HepG2 (cell line): ENCODE data around the gene GEMIN4. TPM values are rescaled to one million over a fixed set of nuclear protein-coding genes. Genes with fewer than 3 reads are reported as not detected.

Source experiments
- ATAD3A ChIP-seq: sonication (generic); formaldehyde crosslinking; IDR thresholded peaks from 2 replicates; pipeline ENCODE4 v1.4.0; 2020; ENCODE audit warnings: missing genetic modification reagents
- CREM ChIP-seq, 2 experiments: sonication (generic) in 1 of 2; formaldehyde crosslinking in 1 of 2; IDR thresholded peaks; 2 replicates each; pipeline versions ENCODE4 v1.4.0 to v1.6.1; 2016 to 2020; ENCODE audit warnings: antibody characterized with exemption in 1 of 2, mild to moderate bottlenecking in 1 of 2, missing genetic modification reagents in 1 of 2
- MIER3 ChIP-seq: IDR thresholded peaks from 2 replicates; pipeline ENCODE4 v1.6.1; 2016; ENCODE audit warnings: missing compliant biosample characterization, borderline replicate concordance
- MTERF4 ChIP-seq: sonication (generic); formaldehyde crosslinking; IDR thresholded peaks from 2 replicates; pipeline ENCODE4 v1.8.0; 2023; ENCODE audit warnings: mild to moderate bottlenecking, missing genetic modification reagents
- RARA ChIP-seq: IDR thresholded peaks from 2 replicates; pipeline ENCODE4 v1.6.1; 2016; ENCODE audit warnings: missing genetic modification reagents, missing compliant biosample characterization
- REPIN1 ChIP-seq: sonication (generic); formaldehyde crosslinking; IDR thresholded peaks from 2 replicates; pipeline ENCODE4 v1.8.0; 2022; ENCODE audit warnings: missing genetic modification reagents, low read depth, mild to moderate bottlenecking, borderline replicate concordance
- RFX5 ChIP-seq: IDR thresholded peaks from 2 replicates; pipeline ENCODE4 v1.6.1; 2011; ENCODE audit warnings: low read depth, low read length, improper control_type of control experiment
- SETDB1 ChIP-seq: sonication (generic); formaldehyde crosslinking; IDR thresholded peaks from 2 replicates; pipeline ENCODE4 v1.5.1; 2020; ENCODE audit warnings: missing genetic modification reagents, mild to moderate bottlenecking, borderline replicate concordance
- SSRP1 ChIP-seq: IDR thresholded peaks from 2 replicates; pipeline ENCODE4 v1.6.1; 2016; ENCODE audit warnings: control low read depth
- ZBTB44 ChIP-seq: sonication (generic); formaldehyde crosslinking; IDR thresholded peaks from 2 replicates; pipeline ENCODE4 v1.4.0; 2020; ENCODE audit warnings: missing genetic modification reagents
- ZNF136 ChIP-seq: sonication (generic); formaldehyde crosslinking; IDR thresholded peaks from 2 replicates; pipeline ENCODE4 v1.8.1; 2022; ENCODE audit warnings: low read depth, mild to moderate bottlenecking, moderate library complexity, missing genetic modification reagents
- ZNF160 ChIP-seq: sonication (generic); formaldehyde crosslinking; IDR thresholded peaks from 2 replicates; pipeline ENCODE4 v1.8.0; 2022; ENCODE audit warnings: mild to moderate bottlenecking, inconsistent platforms, missing genetic modification reagents
- ZNF292 ChIP-seq: sonication (generic); formaldehyde crosslinking; IDR thresholded peaks from 2 replicates; pipeline ENCODE4 v1.8.1; 2022; ENCODE audit warnings: mild to moderate bottlenecking, low read depth, missing genetic modification reagents, borderline replicate concordance
- ZNF362 ChIP-seq: sonication (generic); formaldehyde crosslinking; IDR thresholded peaks from 2 replicates; pipeline ENCODE4 v1.4.0; 2020; ENCODE audit warnings: missing genetic modification reagents, mild to moderate bottlenecking, borderline replicate concordance
- ZNF501 ChIP-seq: sonication (generic); formaldehyde crosslinking; IDR thresholded peaks from 2 replicates; pipeline ENCODE4 v1.5.1; 2020; ENCODE audit warnings: mild to moderate bottlenecking, moderate library complexity, missing genetic modification reagents
- ZNF512B ChIP-seq: sonication (generic); formaldehyde crosslinking; IDR thresholded peaks from 2 replicates; pipeline ENCODE4 v1.5.1; 2020; ENCODE audit warnings: missing genetic modification reagents, mild to moderate bottlenecking, borderline replicate concordance
- ZNF674 ChIP-seq: sonication (generic); formaldehyde crosslinking; IDR thresholded peaks from 2 replicates; pipeline ENCODE4 v1.5.0; 2020; ENCODE audit warnings: low read depth, mild to moderate bottlenecking, missing genetic modification reagents
- ZXDC ChIP-seq: sonication (generic); formaldehyde crosslinking; IDR thresholded peaks from 2 replicates; pipeline ENCODE4 v1.5.0; 2020; ENCODE audit warnings: mild to moderate bottlenecking, missing genetic modification reagents
- polyA plus RNA-seq, 8 experiments: library from polyadenylated mRNA; depleted of rRNA in 3 of 8; stranded (reverse) in 7 of 8; unstranded in 1 of 8; fragments of >200 nt; fragmentation: Illumina TruSeq in 4 of 8; extraction: Trizol in 4 of 8; gene quantifications; 2 replicates each; pipeline versions ENCODE4 v1.2.1 to v1.2.3, GENCODE V29; 2011 to 2016; ENCODE audit warnings: low read depth in 4 of 8, missing spikeins in 1 of 8, mixed read lengths in 1 of 8; ENCODE audit not compliant: insufficient read depth in 1 of 8
- total RNA-seq, 5 experiments: library from RNA; depleted of rRNA; stranded (reverse); fragments of >200 nt; fragmentation: Illumina TruSeq; extraction: Trizol; gene quantifications; 2 replicates each; pipeline ENCODE4 v1.2.3, GENCODE V29; 2016; ENCODE audit warnings: low read depth in 1 of 5

The GEMIN4 gene
- total and polyA plus RNA-seq, 2 of the 13 experiments (the other 11 are each of a cell fraction or from before 2014, with no cell fraction given) = 10.8 to 22.7 TPM

- no peak for TF ChIP-seq ZBTB44 (CRISPR knock-in tag)
- 0 out of 2 replicates have a peak, but pooled peaks have one; percentile 64 for TF ChIP-seq MIER3 (CRISPR knock-in tag)
- peak; percentile 79; the same call in 1 of the 2 replicates for TF ChIP-seq ZNF160
- TF ChIP-seq ATAD3A = no peak
- no peak for TF ChIP-seq ZNF512B (CRISPR knock-in tag)
- TF ChIP-seq ZNF674 (CRISPR knock-in tag) = no peak
- TF ChIP-seq CREM (IDR thresholded peaks at IDR 0.05) = no peak
- TF ChIP-seq CREM (CRISPR knock-in tag; IDR thresholded peaks at IDR 0.05) = no peak
- no peak for TF ChIP-seq ZNF292
- TF ChIP-seq SETDB1 (CRISPR knock-in tag) = no peak
- peak; percentile 63; the same call in 1 of the 2 replicates for TF ChIP-seq ZNF136 (CRISPR knock-in tag)
- peak; percentile 62 for TF ChIP-seq ZXDC
- TF ChIP-seq ZNF501 (CRISPR knock-in tag) = peak; percentile 50; the same call in 1 of the 2 replicates
- no peak for TF ChIP-seq MTERF4 (CRISPR knock-in tag)
- TF ChIP-seq ZNF362 = no peak
- no peak for TF ChIP-seq SSRP1 (CRISPR knock-in tag)
- TF ChIP-seq REPIN1 (CRISPR knock-in tag) = peak; percentile 65
- no peak; the same call in 1 of the 2 replicates for TF ChIP-seq RARA (CRISPR knock-in tag)
- no peak for TF ChIP-seq RFX5
Measured at GRCh38 chr17:752002-752619, at the start of gene GEMIN4 (continued).
